GM12878 (cell line): ENCODE measurements around the gene ATG9A. TPM values are rescaled to one million over a fixed set of nuclear protein-coding genes. Genes with fewer than 3 reads are reported as not detected.

Experiments
- ATAC-seq: fragments of 200-7000 bp; cut with Tn5 transposase; 3 replicates; pipeline ENCODE4 v1.9.1; 2020; ENCODE audit warnings: mild to moderate bottlenecking, moderate library complexity
- BruUV-seq: library from RNA; stranded (reverse); fragments of 400-500 nt; replicated peaks from 2 replicates; lab custom pipeline; 2021; lab: Mats Ljungman, UMichigan
- CTCF ChIA-PET: fragments of 300-600 bp; sonication (Branson Sonifier 250); formaldehyde crosslinking; extraction: SDS; loops from one replicate; lab custom pipeline; 2021; ENCODE audit warnings: inconsistent platforms; lab: Yijun Ruan, JAX
- POLR2A ChIA-PET: fragments of 350-600 bp; formaldehyde crosslinking; extraction: SDS; loops from one replicate; lab custom pipeline; 2021; ENCODE audit warnings: inconsistent platforms; lab: Charles Lee
- RAD21 ChIA-PET: fragments of 300-600 bp; sonication (Branson Sonifier 250); formaldehyde crosslinking; loops from one replicate; lab custom pipeline; 2023; ENCODE audit warnings: antibody characterized with exemption; ENCODE audit not compliant: unreplicated experiment; lab: Charles Lee
- SMC1A ChIA-PET: fragments of 300-600 bp; sonication (Branson Sonifier 250); formaldehyde crosslinking; loops from one replicate; lab custom pipeline; 2023; ENCODE audit not compliant: unreplicated experiment, uncharacterized antibody; lab: Charles Lee
- DNase-seq: peaks from one replicate; pipeline ENCODE4 v3.0.0-alpha.2; 2011; ENCODE audit warnings: low read depth, low spot score
- FAIRE-seq: peaks from 3 replicates; lab custom pipeline; 2011; peaks lifted over from hg19 to GRCh38; lab: Jason Lieb, UNC
- H2AFZ ChIP-seq: 2 replicates; pipeline ENCODE4 v1.6.0; 2011; ENCODE audit warnings: low read depth, low read length, control low read depth; ENCODE audit not compliant: control insufficient read depth
- H3K27ac ChIP-seq: 2 replicates; pipeline ENCODE4 v1.5.1; 2011; ENCODE audit warnings: control low read depth; ENCODE audit not compliant: control insufficient read depth, insufficient read depth
- H3K27me3 ChIP-seq, 2 experiments: replicated peaks in 1 of 2; 2 replicates each; pipeline versions ENCODE4 v1.6.0 to v1.6.1; 2011; ENCODE audit warnings: low read length in 1 of 2; ENCODE audit not compliant: control insufficient read depth in 2 of 2, insufficient read depth in 2 of 2
- H3K36me3 ChIP-seq, 2 experiments: 2 replicates each; pipeline ENCODE4 v1.5.1; 2011; ENCODE audit warnings: low read length in 1 of 2; ENCODE audit not compliant: control insufficient read depth in 2 of 2, insufficient read depth in 2 of 2
- H3K4me1 ChIP-seq: 2 replicates; pipeline ENCODE4 v1.6.1; 2011; ENCODE audit warnings: mild to moderate bottlenecking, low read length, moderate library complexity, mixed read lengths; ENCODE audit not compliant: control insufficient read depth, insufficient read depth
- H3K4me2 ChIP-seq: 2 replicates; pipeline ENCODE4 v1.6.0; 2011; ENCODE audit warnings: control low read depth; ENCODE audit not compliant: control insufficient read depth, insufficient read depth
- H3K4me3 ChIP-seq: fragments of 200-600 bp; sonication (generic); 2 replicates; pipeline ENCODE4 v1.5.1; 2016
- H3K79me2 ChIP-seq: 2 replicates; pipeline ENCODE4 v1.6.0; 2011; ENCODE audit warnings: low read length; ENCODE audit not compliant: control insufficient read depth, insufficient read depth
- H3K9ac ChIP-seq: 2 replicates; pipeline ENCODE4 v1.8.0; 2011; ENCODE audit warnings: low read length, control low read depth, mixed read lengths; ENCODE audit not compliant: control insufficient read depth, insufficient read depth
- H3K9me3 ChIP-seq: replicated peaks from 3 replicates; pipeline ENCODE4 v1.5.1; 2011; ENCODE audit warnings: mild to moderate bottlenecking, low read length; ENCODE audit not compliant: control insufficient read depth, insufficient read depth
- H4K20me1 ChIP-seq: 2 replicates; pipeline ENCODE4 v1.6.0; 2011; ENCODE audit not compliant: control insufficient read depth, insufficient read depth
- BACH1 ChIP-seq: fragments of 450-650 bp; IDR thresholded peaks from 2 replicates; pipeline ENCODE4 v1.6.1; 2017; ENCODE audit warnings: mild to moderate bottlenecking, borderline replicate concordance
- CBFB ChIP-seq: IDR thresholded peaks from 2 replicates; pipeline ENCODE4 v1.6.1; 2016; ENCODE audit warnings: antibody characterized with exemption, low read depth
- IKZF1 ChIP-seq: fragments of 450-650 bp; conservative IDR thresholded peaks from 2 replicates; pipeline ENCODE4 v1.6.1; 2017; ENCODE audit warnings: antibody characterized with exemption, mild to moderate bottlenecking
- MAX ChIP-seq: IDR thresholded peaks from 2 replicates; pipeline ENCODE4 v1.6.1; 2012; ENCODE audit warnings: low read depth, low read length, improper control_type of control experiment
- MXI1 ChIP-seq: fragments of 150-350 bp; IDR thresholded peaks from 2 replicates; pipeline ENCODE4 v1.6.1; 2011; ENCODE audit warnings: low read depth, mild to moderate bottlenecking, inconsistent platforms, low read length, improper control_type of control experiment
- PML ChIP-seq: IDR thresholded peaks from 2 replicates; pipeline ENCODE4 v1.6.1; 2012; ENCODE audit warnings: low read length, inconsistent platforms
- RAD21 ChIP-seq: IDR thresholded peaks from 2 replicates; pipeline ENCODE4 v1.6.1; 2011; ENCODE audit warnings: mild to moderate bottlenecking, low read depth, low read length, moderate library complexity; ENCODE audit not compliant: insufficient read depth
- REST ChIP-seq: IDR thresholded peaks from 2 replicates; pipeline ENCODE4 v1.6.1; 2012; ENCODE audit warnings: mild to moderate bottlenecking, low read depth, low read length
- RUNX3 ChIP-seq: IDR thresholded peaks from 2 replicates; pipeline ENCODE4 v1.6.1; 2012; ENCODE audit warnings: low read length, inconsistent platforms
- SP1 ChIP-seq: IDR thresholded peaks from one replicate; pipeline ENCODE4 v1.6.1; 2011; ENCODE audit warnings: low read depth, low read length
- TCF7 ChIP-seq: IDR thresholded peaks from 2 replicates; pipeline ENCODE4 v1.6.1; 2014; ENCODE audit warnings: antibody characterized with exemption, borderline replicate concordance
- ZBTB40 ChIP-seq: fragments of 450-650 bp; IDR thresholded peaks from 2 replicates; pipeline ENCODE4 v1.6.1; 2016; ENCODE audit warnings: mild to moderate bottlenecking, moderate library complexity, borderline replicate concordance
- WGBS: methylation state at CpG from one replicate; pipeline ENCODE4 v1.1.6; 2016; ENCODE audit warnings: low lambda C conversion rate; ENCODE audit not compliant: insufficient replicate concordance, insufficient coverage; ENCODE audit errors: missing lambda C conversion rate; 5-methylcytosine and 5-hydroxymethylcytosine counted together
- in situ Hi-C: fragments of 300-500 bp; cut with MboI; formaldehyde crosslinking; loops from 9 replicates; pipeline ENCODE4 v1.14.3; 2018; ENCODE audit warnings: mixed read lengths
- intact Hi-C: fragments of 100-400 bp; cut with micrococcal nuclease; formaldehyde crosslinking; loops from one replicate; pipeline ENCODE4 v1.14.2; 2022; ENCODE audit not compliant: unreplicated experiment
- polyA plus RNA-seq, 11 experiments: library from polyadenylated mRNA; depleted of rRNA in 4 of 11; unstranded in 6 of 11; stranded (reverse) in 5 of 11; fragments of >200 nt; fragmentation: Nextera tagmentation in 4 of 11; fragmentation: Illumina TruSeq in 1 of 11; extraction: Ambion mirVana in 4 of 11; extraction: Trizol in 1 of 11; gene quantifications; 1 replicate in 1 of 11; 2 replicates in 10 of 11; pipeline versions ENCODE4 v1.2.1 to v1.2.3, GENCODE V29; 2011 to 2016; ENCODE audit warnings: inconsistent platforms in 2 of 11, missing spikeins in 2 of 11, low read depth in 1 of 11
- total RNA-seq, 4 experiments: library from RNA; depleted of rRNA in 3 of 4; stranded (reverse); fragments of >200 nt in 3 of 4; fragmentation: Illumina TruSeq in 1 of 4; extraction: Trizol in 1 of 4; gene quantifications; 2 replicates each; pipeline versions ENCODE4 v1.2.1 to v1.2.3, GENCODE V29; 2013 to 2021

ATG9A gene
- total and polyA plus RNA-seq, 10 of the 15 experiments (the other 5 are each of a cell fraction or from before 2014, with no cell fraction given): 0.16 to 37.5 (median 14.6) TPM; not detected in 1

GRCh38 chr2:219218732-219219701 is 10.4 kb downstream of the ATG9A start, which contains the start of gene ABCB6 (continued):
- peak; percentile 93 for TF ChIP-seq BACH1
- 0 out of 2 replicates have a peak, but pooled peaks have one; percentile 22 for TF ChIP-seq CBFB
- no peak for TF ChIP-seq TCF7
- TF ChIP-seq IKZF1: peak; percentile 69
- TF ChIP-seq SP1: peak; percentile 42

- Histone ChIP-seq H3K9me3 (no peaks in the 10 kb centered on the region), H3K27ac (peak overlapping the region; percentile 63), H3K36me3 (peaks cover 10 to 20% of the 10 kb centered on the region in 2 experiments), H3K4me1 (peaks cover 16% of the 10 kb centered on the region), H3K4me3 (peak overlapping the region; percentile 92), H2AFZ (peak overlapping the region; percentile 79), H3K4me2 (peak overlapping the region; percentile 99), H4K20me1 (no peaks in the 10 kb centered on the region; the same call in 1 of the 2 replicates), H3K9ac (peak overlapping the region; percentile 76), H3K27me3 (no peaks in the 10 kb centered on the region), H3K79me2 (peaks cover 14% of the 10 kb centered on the region)
- WGBS: 13% methylated on average over 37 of the region's 37 CpGs
- SMC1A ChIA-PET: interaction anchor here (0.7 to 1.8 kb wide), 6 partner anchors 11 to 60 kb away, joined by 3 to 8 read pairs (median 4); partner anchors contain the start of genes ANKZF1, ATG9A, GLB1L and STK16
- POLR2A ChIA-PET: interaction anchor here (0.6 to 3.8 kb wide), 13 partner anchors 8 to 153 kb away, joined by 3 to 21 read pairs (median 5); partner anchors contain the start of genes ANKZF1, ATG9A, CNPPD1 and DNAJB2
- ATAC-seq (peak; percentile 65), DNase-seq (no peak), FAIRE-seq (no peak)
- intact Hi-C loops: loop anchor here (2.0 kb wide), 1 partner anchor 77 kb away; no protein-coding TSS in a partner anchor
- in situ Hi-C loops: no loop called here
- CTCF ChIA-PET: interaction anchor here (0.6 to 1.7 kb wide), 4 partner anchors 9 to 77 kb away, joined by 3 to 5 read pairs (median 3); no protein-coding TSS in a partner anchor
- RAD21 ChIA-PET: interaction anchor here (0.9 to 2.2 kb wide), 5 partner anchors 11 to 60 kb away, joined by 3 to 11 read pairs (median 5); partner anchors contain the start of genes ANKZF1, ATG9A, GLB1L and STK16
- no TSS peak for BruUV-seq
- TF ChIP-seq MXI1 (no peak; the same call in 1 of the 2 replicates), REST (peak; percentile 78), RUNX3 (0 out of 2 replicates have a peak, but pooled peaks have one; percentile 15), ZBTB40 (peak; percentile 27; the same call in 1 of the 2 replicates), MAX (no peak), RAD21 (no peak), PML (peak; percentile 3; the same call in 1 of the 2 replicates)
These were observed 11.2 kb downstream of the ATG9A start for GRCh38 chr2:219218217-219218731.
